GM12878 (cell line): ENCODE results near the gene LOX. TPM values are rescaled to one million over a fixed set of nuclear protein-coding genes. Genes with fewer than 3 reads are reported as not detected.

ENCODE experiments used
- ATAC-seq: fragments of 200-7000 bp; cut with Tn5 transposase; 3 replicates; pipeline ENCODE4 v1.9.1; 2020; ENCODE audit warnings: mild to moderate bottlenecking, moderate library complexity
- BruUV-seq: library from RNA; stranded (reverse); fragments of 400-500 nt; replicated peaks from 2 replicates; lab custom pipeline; 2021; lab: Mats Ljungman, UMichigan
- CTCF ChIA-PET: fragments of 300-600 bp; sonication (Branson Sonifier 250); formaldehyde crosslinking; extraction: SDS; loops from one replicate; lab custom pipeline; 2021; ENCODE audit warnings: inconsistent platforms; lab: Yijun Ruan, JAX
- POLR2A ChIA-PET: fragments of 350-600 bp; formaldehyde crosslinking; extraction: SDS; loops from one replicate; lab custom pipeline; 2021; ENCODE audit warnings: inconsistent platforms; lab: Charles Lee
- RAD21 ChIA-PET: fragments of 300-600 bp; sonication (Branson Sonifier 250); formaldehyde crosslinking; loops from one replicate; lab custom pipeline; 2023; ENCODE audit warnings: antibody characterized with exemption; ENCODE audit not compliant: unreplicated experiment; lab: Charles Lee
- SMC1A ChIA-PET: fragments of 300-600 bp; sonication (Branson Sonifier 250); formaldehyde crosslinking; loops from one replicate; lab custom pipeline; 2023; ENCODE audit not compliant: unreplicated experiment, uncharacterized antibody; lab: Charles Lee
- DNase-seq: peaks from one replicate; pipeline ENCODE4 v3.0.0-alpha.2; 2011; ENCODE audit warnings: low read depth, low spot score
- FAIRE-seq: peaks from 3 replicates; lab custom pipeline; 2011; peaks lifted over from hg19 to GRCh38; lab: Jason Lieb, UNC
- H2AFZ ChIP-seq: 2 replicates; pipeline ENCODE4 v1.6.0; 2011; ENCODE audit warnings: low read depth, low read length, control low read depth; ENCODE audit not compliant: control insufficient read depth
- H3K27ac ChIP-seq: 2 replicates; pipeline ENCODE4 v1.5.1; 2011; ENCODE audit warnings: control low read depth; ENCODE audit not compliant: control insufficient read depth, insufficient read depth
- H3K27me3 ChIP-seq, 2 experiments: replicated peaks in 1 of 2; 2 replicates each; pipeline versions ENCODE4 v1.6.0 to v1.6.1; 2011; ENCODE audit warnings: low read length in 1 of 2; ENCODE audit not compliant: control insufficient read depth in 2 of 2, insufficient read depth in 2 of 2
- H3K36me3 ChIP-seq, 2 experiments: 2 replicates each; pipeline ENCODE4 v1.5.1; 2011; ENCODE audit warnings: low read length in 1 of 2; ENCODE audit not compliant: control insufficient read depth in 2 of 2, insufficient read depth in 2 of 2
- H3K4me1 ChIP-seq: 2 replicates; pipeline ENCODE4 v1.6.1; 2011; ENCODE audit warnings: mild to moderate bottlenecking, low read length, moderate library complexity, mixed read lengths; ENCODE audit not compliant: control insufficient read depth, insufficient read depth
- H3K4me2 ChIP-seq: 2 replicates; pipeline ENCODE4 v1.6.0; 2011; ENCODE audit warnings: control low read depth; ENCODE audit not compliant: control insufficient read depth, insufficient read depth
- H3K4me3 ChIP-seq: fragments of 200-600 bp; sonication (generic); 2 replicates; pipeline ENCODE4 v1.5.1; 2016
- H3K79me2 ChIP-seq: 2 replicates; pipeline ENCODE4 v1.6.0; 2011; ENCODE audit warnings: low read length; ENCODE audit not compliant: control insufficient read depth, insufficient read depth
- H3K9ac ChIP-seq: 2 replicates; pipeline ENCODE4 v1.8.0; 2011; ENCODE audit warnings: low read length, control low read depth, mixed read lengths; ENCODE audit not compliant: control insufficient read depth, insufficient read depth
- H3K9me3 ChIP-seq: replicated peaks from 3 replicates; pipeline ENCODE4 v1.5.1; 2011; ENCODE audit warnings: mild to moderate bottlenecking, low read length; ENCODE audit not compliant: control insufficient read depth, insufficient read depth
- H4K20me1 ChIP-seq: 2 replicates; pipeline ENCODE4 v1.6.0; 2011; ENCODE audit not compliant: control insufficient read depth, insufficient read depth
- IKZF1 ChIP-seq: fragments of 450-650 bp; conservative IDR thresholded peaks from 2 replicates; pipeline ENCODE4 v1.6.1; 2017; ENCODE audit warnings: antibody characterized with exemption, mild to moderate bottlenecking
- MYB ChIP-seq: fragments of 150-350 bp; IDR thresholded peaks from 2 replicates; pipeline ENCODE4 v1.6.1; 2014; ENCODE audit warnings: mild to moderate bottlenecking, low read depth, low read length, borderline replicate concordance
- SUPT20H ChIP-seq: IDR thresholded peaks from 2 replicates; pipeline ENCODE4 v1.6.1; 2011; ENCODE audit warnings: low read depth, mild to moderate bottlenecking, low read length, moderate library complexity, borderline replicate concordance; ENCODE audit not compliant: control insufficient read depth
- TCF3 ChIP-seq: IDR thresholded peaks from 2 replicates; pipeline ENCODE4 v1.6.1; 2012; ENCODE audit warnings: low read depth, mild to moderate bottlenecking, low read length, borderline replicate concordance; ENCODE audit not compliant: insufficient read depth
- WGBS: methylation state at CpG from one replicate; pipeline ENCODE4 v1.1.6; 2016; ENCODE audit warnings: low lambda C conversion rate; ENCODE audit not compliant: insufficient replicate concordance, insufficient coverage; ENCODE audit errors: missing lambda C conversion rate; 5-methylcytosine and 5-hydroxymethylcytosine counted together
- in situ Hi-C: fragments of 300-500 bp; cut with MboI; formaldehyde crosslinking; loops from 9 replicates; pipeline ENCODE4 v1.14.3; 2018; ENCODE audit warnings: mixed read lengths
- intact Hi-C: fragments of 100-400 bp; cut with micrococcal nuclease; formaldehyde crosslinking; loops from one replicate; pipeline ENCODE4 v1.14.2; 2022; ENCODE audit not compliant: unreplicated experiment
- polyA plus RNA-seq, 11 experiments: library from polyadenylated mRNA; depleted of rRNA in 4 of 11; unstranded in 6 of 11; stranded (reverse) in 5 of 11; fragments of >200 nt; fragmentation: Nextera tagmentation in 4 of 11; fragmentation: Illumina TruSeq in 1 of 11; extraction: Ambion mirVana in 4 of 11; extraction: Trizol in 1 of 11; gene quantifications; 1 replicate in 1 of 11; 2 replicates in 10 of 11; pipeline versions ENCODE4 v1.2.1 to v1.2.3, GENCODE V29; 2011 to 2016; ENCODE audit warnings: inconsistent platforms in 2 of 11, missing spikeins in 2 of 11, low read depth in 1 of 11
- total RNA-seq, 4 experiments: library from RNA; depleted of rRNA in 3 of 4; stranded (reverse); fragments of >200 nt in 3 of 4; fragmentation: Illumina TruSeq in 1 of 4; extraction: Trizol in 1 of 4; gene quantifications; 2 replicates each; pipeline versions ENCODE4 v1.2.1 to v1.2.3, GENCODE V29; 2013 to 2021
- TF ChIP-seq, protein P1 (sequence below): fragments of 450-650 bp; IDR thresholded peaks from 2 replicates; pipeline ENCODE4 v1.6.1; 2018; ENCODE audit warnings: mild to moderate bottlenecking, low read depth, moderate library complexity; ENCODE audit not compliant: partially characterized antibody

Gene LOX
- total and polyA plus RNA-seq, 10 of the 15 experiments (the other 5 are each of a cell fraction or from before 2014, with no cell fraction given): 0.03 to 0.69 (median 0.07) TPM; not detected in 1

- Histone ChIP-seq H4K20me1 (no peaks in the 10 kb centered on the region), H3K4me2 (no peak overlapping the region), H3K79me2 (no peaks in the 10 kb centered on the region), H3K27ac (no peak overlapping the region), H3K9ac (no peak overlapping the region), H3K27me3 (no peaks in the 10 kb centered on the region), H3K4me1 (no peaks in the 10 kb centered on the region)
- no peak for ATAC-seq
- CTCF ChIA-PET: no interaction called here
- RAD21 ChIA-PET: no interaction called here
- BruUV-seq: no TSS peak
- SMC1A ChIA-PET: no interaction called here
- intact Hi-C loops: no loop called here
- no peak for FAIRE-seq
- no peak for DNase-seq
- TF ChIP-seq SUPT20H (no peak), MYB (no peak), IKZF1 (no peak), TCF3 (no peak)
- TF ChIP-seq, protein P1, sequence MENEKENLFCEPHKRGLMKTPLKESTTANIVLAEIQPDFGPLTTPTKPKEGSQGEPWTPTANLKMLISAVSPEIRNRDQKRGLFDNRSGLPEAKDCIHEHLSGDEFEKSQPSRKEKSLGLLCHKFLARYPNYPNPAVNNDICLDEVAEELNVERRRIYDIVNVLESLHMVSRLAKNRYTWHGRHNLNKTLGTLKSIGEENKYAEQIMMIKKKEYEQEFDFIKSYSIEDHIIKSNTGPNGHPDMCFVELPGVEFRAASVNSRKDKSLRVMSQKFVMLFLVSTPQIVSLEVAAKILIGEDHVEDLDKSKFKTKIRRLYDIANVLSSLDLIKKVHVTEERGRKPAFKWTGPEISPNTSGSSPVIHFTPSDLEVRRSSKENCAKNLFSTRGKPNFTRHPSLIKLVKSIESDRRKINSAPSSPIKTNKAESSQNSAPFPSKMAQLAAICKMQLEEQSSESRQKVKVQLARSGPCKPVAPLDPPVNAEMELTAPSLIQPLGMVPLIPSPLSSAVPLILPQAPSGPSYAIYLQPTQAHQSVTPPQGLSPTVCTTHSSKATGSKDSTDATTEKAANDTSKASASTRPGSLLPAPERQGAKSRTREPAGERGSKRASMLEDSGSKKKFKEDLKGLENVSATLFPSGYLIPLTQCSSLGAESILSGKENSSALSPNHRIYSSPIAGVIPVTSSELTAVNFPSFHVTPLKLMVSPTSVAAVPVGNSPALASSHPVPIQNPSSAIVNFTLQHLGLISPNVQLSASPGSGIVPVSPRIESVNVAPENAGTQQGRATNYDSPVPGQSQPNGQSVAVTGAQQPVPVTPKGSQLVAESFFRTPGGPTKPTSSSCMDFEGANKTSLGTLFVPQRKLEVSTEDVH: no peak
- TF ChIP-seq, all 136 proteins: peak for 0
- Histone ChIP-seq H3K9me3 (no peaks in the 10 kb centered on the region), H3K4me3 (no peak overlapping the region), H3K36me3 (no peaks in the 10 kb centered on the region), H2AFZ (no peak overlapping the region)
- in situ Hi-C loops: no loop called here
- 47% methylated on average over 2 of the region's 2 CpGs for WGBS
- POLR2A ChIA-PET: no interaction called here
These were observed 27.9 kb upstream of the LOX start for GRCh38 chr5:122105909-122106308.
